Activated T-helper 1 cell treated with Interleukin-2 at 50 U/mL for 16 hours (primary cell): Measurements from ENCODE around the gene KRTCAP3.
A peak's percentile ranks its signal among the peaks of the same experiment; 100 is the strongest.

Experiments used
- DNase-seq: peaks from one replicate; pipeline ENCODE4 v3.0.0-alpha.2; 2020; ENCODE audit warnings: low read depth

Gene KRTCAP3

DNA sequence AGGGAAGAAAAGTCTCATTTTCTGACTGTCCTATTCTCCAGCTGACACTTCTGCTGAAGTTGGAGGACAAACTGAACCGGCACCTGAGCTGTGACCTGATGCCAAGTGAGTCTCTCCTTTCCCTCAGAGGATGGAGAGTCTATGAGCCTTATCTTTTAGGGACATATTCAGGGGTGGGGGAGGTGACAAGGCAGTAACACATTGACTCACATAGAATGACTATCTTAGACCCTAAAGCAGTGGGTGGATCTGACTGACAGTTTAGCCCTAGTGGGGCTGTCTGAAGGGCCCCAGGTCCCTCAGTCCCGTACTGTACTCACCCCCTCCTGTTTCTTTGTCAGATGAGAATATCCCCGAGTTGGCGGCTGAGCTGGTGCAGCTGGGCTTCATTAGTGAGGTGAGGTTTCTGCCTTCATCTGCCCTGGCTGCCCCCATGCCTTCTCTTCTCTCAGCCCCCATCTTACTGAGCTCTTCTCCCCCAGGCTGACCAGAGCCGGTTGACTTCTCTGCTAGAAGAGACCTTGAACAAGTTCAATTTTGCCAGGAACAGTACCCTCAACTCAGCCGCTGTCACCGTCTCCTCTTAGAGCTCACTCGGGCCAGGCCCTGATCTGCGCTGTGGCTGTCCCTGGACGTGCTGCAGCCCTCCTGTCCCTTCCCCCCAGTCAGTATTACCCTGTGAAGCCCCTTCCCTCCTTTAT, 805 bp upstream of the KRTCAP3 start:
- no peak for DNase-seq

DNA sequence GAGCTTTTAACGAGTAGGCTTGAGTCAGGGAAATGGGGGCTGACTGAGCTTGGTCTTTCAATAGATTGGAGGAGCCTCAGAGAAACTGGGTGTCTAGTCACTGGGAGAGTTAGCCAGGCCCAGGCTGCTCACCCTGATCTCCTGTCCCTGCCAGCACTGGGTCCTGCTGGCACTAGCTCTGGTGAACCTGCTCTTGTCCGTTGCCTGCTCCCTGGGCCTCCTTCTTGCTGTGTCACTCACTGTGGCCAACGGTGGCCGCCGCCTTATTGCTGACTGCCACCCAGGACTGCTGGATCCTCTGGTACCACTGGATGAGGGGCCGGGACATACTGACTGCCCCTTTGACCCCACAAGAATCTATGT, 720 bp downstream of the KRTCAP3 start:
- DNase-seq: no peak

- DNase-seq: no peak
Observed at GRCh38 chr2:27445155-27445554, 3.0 kb downstream of the KRTCAP3 start.

GRCh38 chr2:27445615-27446014, 3.4 kb downstream of the KRTCAP3 start:
- DNase-seq: no peak

GRCh38 chr2:27446057-27446456, 3.9 kb downstream of the KRTCAP3 start:
- no peak for DNase-seq

DNA sequence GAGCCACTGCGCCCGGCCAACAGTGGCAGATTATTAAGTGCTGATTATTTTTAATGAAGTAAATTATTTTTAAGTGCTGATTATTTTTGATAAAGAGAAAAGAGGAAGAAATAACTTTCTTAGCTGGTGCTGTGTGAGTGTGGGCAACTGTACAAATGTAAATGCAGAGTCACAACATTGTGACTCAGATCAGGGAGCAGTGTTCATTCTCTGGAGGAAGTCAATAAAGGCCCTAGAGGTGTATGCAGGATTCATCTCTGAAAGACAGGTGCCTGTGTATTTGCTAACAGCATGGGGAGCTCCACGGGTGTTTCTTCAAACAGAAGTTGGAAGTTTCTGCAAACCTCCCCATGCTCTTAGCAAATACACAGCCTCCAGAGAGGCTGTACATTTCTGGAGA, 6.2 kb downstream of the KRTCAP3 start:
- DNase-seq: no peak

DNA sequence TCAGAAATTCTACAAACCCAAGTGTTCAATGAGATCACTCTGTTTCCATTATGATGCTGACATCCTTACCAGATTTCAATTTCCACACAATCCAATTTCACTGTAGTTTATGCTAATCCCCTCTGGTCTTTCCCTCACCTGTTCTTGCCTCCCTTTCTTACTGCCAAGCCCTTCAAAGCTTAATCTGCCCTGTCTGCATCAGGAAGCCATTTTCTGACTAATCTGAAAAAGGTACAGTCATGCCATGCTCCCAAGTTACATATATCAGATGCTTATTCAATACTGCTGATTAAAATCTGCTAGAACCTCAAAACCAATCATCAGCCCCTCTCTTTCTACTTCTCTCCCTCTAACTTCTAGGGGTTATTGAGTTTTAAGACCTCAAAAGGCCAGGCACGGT, 8.9 kb downstream of the KRTCAP3 start:
- no peak for DNase-seq

- no peak for DNase-seq
Observed at GRCh38 chr2:27453968-27454367, 11.8 kb downstream of the KRTCAP3 start.

DNA sequence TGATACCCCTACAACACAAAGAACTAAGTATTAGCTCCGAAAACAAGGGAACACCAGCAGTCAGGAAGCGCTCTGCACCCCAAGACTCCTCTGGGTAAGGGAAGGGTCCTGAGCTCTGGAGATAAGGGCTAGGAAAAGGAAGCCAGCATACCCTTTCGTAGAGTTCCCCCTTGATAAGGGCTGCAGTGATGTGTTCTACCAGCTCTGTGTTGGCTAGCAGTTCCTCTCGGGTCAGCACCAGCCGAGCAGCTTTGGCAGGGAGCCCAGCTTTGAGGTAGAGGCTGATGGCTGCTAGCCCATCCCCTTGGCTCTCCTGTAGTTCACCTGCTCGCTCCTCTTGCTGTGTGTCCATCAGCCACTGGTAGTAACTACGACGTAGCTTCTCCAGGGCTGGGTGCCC, 18.9 kb downstream of the KRTCAP3 start:
- DNase-seq: no peak

DNA sequence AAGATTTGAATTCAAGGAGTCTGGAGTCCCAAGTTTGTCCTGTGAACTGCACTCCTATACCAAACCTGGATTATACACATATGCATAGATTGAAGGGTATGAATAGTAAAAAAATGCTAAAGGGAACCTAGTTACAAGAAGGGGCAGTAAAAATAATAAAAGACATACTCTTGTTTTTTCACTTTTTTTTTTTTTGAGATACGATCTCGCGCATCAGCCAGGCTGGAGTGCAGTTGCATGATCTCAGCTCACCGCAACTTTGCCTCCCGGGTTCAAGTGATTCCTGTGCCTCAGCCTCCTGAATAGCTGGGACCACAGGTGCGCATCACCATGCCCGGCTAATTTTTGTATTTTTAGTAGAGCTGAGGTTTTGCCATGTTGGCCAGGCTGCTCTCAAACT, 22.3 kb downstream of the KRTCAP3 start:
- no peak for DNase-seq

GRCh38 chr2:27471961-27472360, 29.8 kb downstream of the KRTCAP3 start:
- DNase-seq: no peak

GRCh38 chr2:27485496-27485895, 43.3 kb downstream of the KRTCAP3 start:
- no peak for DNase-seq

DNA sequence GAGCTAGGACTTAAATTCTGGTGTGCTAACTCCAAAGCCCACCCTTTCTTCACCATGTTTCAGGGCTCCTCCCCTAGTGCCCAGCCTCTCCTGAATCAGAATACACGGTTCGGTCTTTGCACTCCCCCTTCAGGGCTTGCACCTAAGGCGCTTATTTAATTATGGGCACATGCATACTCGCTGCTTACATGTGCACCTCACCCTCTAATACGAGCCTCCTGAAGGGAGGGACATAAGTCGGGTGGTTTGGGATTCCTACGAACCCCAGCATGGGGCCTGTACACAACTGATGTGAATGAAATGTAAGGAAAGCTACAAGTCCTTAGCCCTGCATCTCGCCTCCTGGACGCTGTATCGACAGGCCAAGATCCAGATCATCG, 46.9 kb downstream of the KRTCAP3 start:
- DNase-seq: no peak

- DNase-seq: peak; percentile 97
Observed at GRCh38 chr2:27489498-27490397, 47.6 kb downstream of the KRTCAP3 start, which contains the start of gene IFT172. TSS of gene IFT172 (minus strand) at chr2:27489743. CDS start at chr2:27489653, 90 bp downstream.

- DNase-seq: no peak
Observed at GRCh38 chr2:27492557-27492956, 50.4 kb downstream of the KRTCAP3 start.

DNA sequence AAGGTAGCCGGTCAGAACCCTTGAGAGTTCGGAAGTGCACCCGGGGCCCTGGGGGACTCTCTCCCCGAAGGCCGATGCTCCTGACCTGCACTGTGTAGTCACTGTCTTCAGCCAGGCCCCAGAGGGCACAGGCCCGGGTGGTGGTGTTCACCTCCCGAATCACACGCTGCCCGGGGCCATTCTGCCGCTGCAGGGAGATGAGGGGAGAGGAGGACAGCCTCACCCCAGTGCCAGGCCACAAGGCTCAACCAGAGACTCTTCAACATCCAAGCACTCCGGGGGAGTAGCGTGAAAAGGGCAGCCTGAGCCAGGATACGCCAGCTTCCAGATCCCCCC, 51.7 kb downstream of the KRTCAP3 start:
- no peak for DNase-seq
